Measurements from ENCODE around the gene PNMA8C.

The PNMA8C gene

GRCh38 chr19:46461537-46461936, 32.8 kb upstream of the PNMA8C start:
- no peak overlapping the region for H3K9ac ChIP-seq (ENCODE audit: low read depth, low read length)
- 91% methylated on average over 1 of the region's 2 CpGs for WGBS
- H3K27me3 ChIP-seq (ENCODE audit: insufficient read depth, low read length), result no peaks in the 10 kb centered on the region
- no peak overlapping the region for H3K27ac ChIP-seq (ENCODE audit: low read depth, low read length)
- H3K4me1 ChIP-seq (ENCODE audit: insufficient read depth, low read length), result no peaks in the 10 kb centered on the region
- H3K4me3 ChIP-seq (ENCODE audit: low read length), result no peak overlapping the region
- H3K36me3 ChIP-seq (ENCODE audit: insufficient read depth, low read length), result peaks cover 12% of the 10 kb centered on the region
- H3K9me3 ChIP-seq (ENCODE audit: insufficient read depth, low read depth, low read length), result no peaks in the 10 kb centered on the region

DNA sequence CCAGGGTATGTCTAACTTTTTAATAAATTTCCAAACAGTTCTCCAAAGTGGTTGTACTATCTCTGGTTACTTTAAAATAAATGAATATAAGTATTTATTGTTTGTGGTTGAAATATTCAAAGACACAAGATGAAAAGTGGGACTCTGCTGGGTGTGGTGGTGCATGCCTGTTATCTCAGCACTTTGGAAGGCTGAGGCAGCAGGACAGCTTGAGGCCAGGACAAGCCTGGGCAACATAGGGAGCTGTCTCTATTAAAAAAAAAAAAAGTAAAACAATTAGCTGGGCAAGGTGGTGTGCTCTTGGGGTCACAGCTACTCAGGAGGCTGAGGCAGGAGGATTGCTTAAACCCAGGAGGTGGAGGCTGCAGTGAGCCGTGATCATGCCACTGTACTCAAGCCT, 32.2 kb upstream of the PNMA8C start:
- no peak overlapping the region for H3K27ac ChIP-seq (ENCODE audit: low read depth, low read length)
- 89% methylated on average over 1 of the region's 1 CpG for WGBS

GRCh38 chr19:46460055-46460454, 31.3 kb upstream of the PNMA8C start:
- H3K36me3 ChIP-seq (ENCODE audit: insufficient read depth, low read length), result peaks cover 2% of the 10 kb centered on the region; the same call in 1 of the 2 replicates
- no peaks in the 10 kb centered on the region for H3K9me3 ChIP-seq (ENCODE audit: insufficient read depth, low read depth, low read length)
- no peaks in the 10 kb centered on the region for H3K4me1 ChIP-seq (ENCODE audit: insufficient read depth, low read length)
- 95% methylated on average over 2 of the region's 2 CpGs for WGBS
- no peaks in the 10 kb centered on the region for H3K27me3 ChIP-seq (ENCODE audit: insufficient read depth, low read length)
- H3K9ac ChIP-seq (ENCODE audit: low read depth, low read length), result no peak overlapping the region
- no peak overlapping the region for H3K4me3 ChIP-seq (ENCODE audit: low read length)
- no peak overlapping the region for H3K27ac ChIP-seq (ENCODE audit: low read depth, low read length)

More for the DNA sequence above, 32.2 kb upstream of the PNMA8C start:
- Histone ChIP-seq H3K4me3 (ENCODE audit: low read length) (no peak overlapping the region), H3K9me3 (ENCODE audit: insufficient read depth, low read depth, low read length) (no peaks in the 10 kb centered on the region), H3K36me3 (ENCODE audit: insufficient read depth, low read length) (peaks cover 6% of the 10 kb centered on the region; the same call in 1 of the 2 replicates), H3K9ac (ENCODE audit: low read depth, low read length) (no peak overlapping the region), H3K4me1 (ENCODE audit: insufficient read depth, low read length) (no peaks in the 10 kb centered on the region), H3K27me3 (ENCODE audit: insufficient read depth, low read length) (no peaks in the 10 kb centered on the region)

- WGBS, result 92% methylated on average over 4 of the region's 5 CpGs
- Histone ChIP-seq H3K9me3 (ENCODE audit: insufficient read depth, low read depth, low read length) (no peaks in the 10 kb centered on the region), H3K4me3 (ENCODE audit: low read length) (no peak overlapping the region), H3K9ac (ENCODE audit: low read depth, low read length) (no peak overlapping the region), H3K36me3 (ENCODE audit: insufficient read depth, low read length) (peaks cover 2% of the 10 kb centered on the region; the same call in 1 of the 2 replicates), H3K27ac (ENCODE audit: low read depth, low read length) (no peak overlapping the region), H3K4me1 (ENCODE audit: insufficient read depth, low read length) (no peaks in the 10 kb centered on the region), H3K27me3 (ENCODE audit: insufficient read depth, low read length) (no peaks in the 10 kb centered on the region)
Observed at GRCh38 chr19:46456930-46457329, 28.2 kb upstream of the PNMA8C start.

DNA sequence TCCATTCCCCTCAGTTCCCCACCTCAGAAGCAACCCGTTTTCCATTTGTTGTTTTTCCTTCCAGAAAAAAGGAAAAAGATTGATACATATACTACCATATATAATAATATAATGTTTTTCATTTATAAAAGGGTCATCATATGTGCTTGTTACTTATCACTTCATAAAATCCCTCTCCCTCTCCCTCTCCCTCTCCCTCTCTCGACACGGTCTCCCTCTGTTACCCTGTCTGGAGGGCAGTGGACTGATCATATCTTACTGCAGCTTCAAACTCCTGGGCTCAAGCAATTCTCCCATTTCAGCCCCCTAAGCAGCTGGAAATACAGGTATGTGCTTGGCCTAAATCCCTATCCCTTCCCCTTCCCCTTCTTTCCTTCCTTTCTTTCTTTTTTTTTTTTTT, 25.5 kb upstream of the PNMA8C start:
- Histone ChIP-seq H3K9me3 (ENCODE audit: insufficient read depth, low read depth, low read length) (0 out of 2 replicates have a peak, but pooled peaks cover 3% of the 10 kb centered on the region), H3K27ac (ENCODE audit: low read depth, low read length) (no peak overlapping the region), H3K4me1 (ENCODE audit: insufficient read depth, low read length) (no peaks in the 10 kb centered on the region), H3K4me3 (ENCODE audit: low read length) (no peak overlapping the region), H3K9ac (ENCODE audit: low read depth, low read length) (no peak overlapping the region), H3K36me3 (ENCODE audit: insufficient read depth, low read length) (no peaks in the 10 kb centered on the region), H3K27me3 (ENCODE audit: insufficient read depth, low read length) (no peaks in the 10 kb centered on the region)
- WGBS, result 84% methylated on average over 2 of the region's 3 CpGs

GRCh38 chr19:46453661-46454060, 24.9 kb upstream of the PNMA8C start:
- Histone ChIP-seq H3K9me3 (ENCODE audit: insufficient read depth, low read depth, low read length) (0 out of 2 replicates have a peak, but pooled peaks cover 3% of the 10 kb centered on the region), H3K27ac (ENCODE audit: low read depth, low read length) (no peak overlapping the region), H3K27me3 (ENCODE audit: insufficient read depth, low read length) (no peaks in the 10 kb centered on the region), H3K4me3 (ENCODE audit: low read length) (no peak overlapping the region), H3K36me3 (ENCODE audit: insufficient read depth, low read length) (no peaks in the 10 kb centered on the region), H3K4me1 (ENCODE audit: insufficient read depth, low read length) (no peaks in the 10 kb centered on the region), H3K9ac (ENCODE audit: low read depth, low read length) (no peak overlapping the region)
- WGBS, result 94% methylated on average over 6 of the region's 6 CpGs

DNA sequence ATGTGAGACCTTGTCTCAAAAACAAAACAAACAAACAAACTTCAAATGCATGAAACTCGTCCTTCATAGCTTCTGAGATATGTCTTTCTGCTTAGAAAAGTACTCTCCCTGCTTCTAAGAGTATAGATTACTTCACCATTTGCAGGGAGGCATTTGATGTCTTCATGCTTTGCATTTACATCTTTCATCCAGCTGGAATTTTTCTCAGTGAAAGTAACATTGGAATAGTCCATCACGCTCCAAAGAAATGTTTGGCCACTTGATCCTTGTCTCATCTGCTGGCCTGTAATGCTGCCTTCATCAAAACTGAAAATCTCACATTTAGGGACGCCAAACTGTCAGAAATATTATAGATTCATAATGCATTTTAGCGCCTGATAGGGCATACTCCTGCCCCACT, 23.4 kb upstream of the PNMA8C start:
- no peak overlapping the region for H3K9ac ChIP-seq (ENCODE audit: low read depth, low read length)
- no peaks in the 10 kb centered on the region for H3K36me3 ChIP-seq (ENCODE audit: insufficient read depth, low read length)
- WGBS, result 62% methylated on average over 4 of the region's 4 CpGs
- no peaks in the 10 kb centered on the region for H3K4me1 ChIP-seq (ENCODE audit: insufficient read depth, low read length)
- no peak overlapping the region for H3K4me3 ChIP-seq (ENCODE audit: low read length)
- H3K9me3 ChIP-seq (ENCODE audit: insufficient read depth, low read depth, low read length), result 0 out of 2 replicates have a peak, but pooled peaks cover 3% of the 10 kb centered on the region
- no peak overlapping the region for H3K27ac ChIP-seq (ENCODE audit: low read depth, low read length)
- H3K27me3 ChIP-seq (ENCODE audit: insufficient read depth, low read length), result no peaks in the 10 kb centered on the region

- no peak overlapping the region for H3K27ac ChIP-seq (ENCODE audit: low read depth, low read length)
- H3K36me3 ChIP-seq (ENCODE audit: insufficient read depth, low read length), result no peaks in the 10 kb centered on the region
- no peak overlapping the region for H3K9ac ChIP-seq (ENCODE audit: low read depth, low read length)
- 91% methylated on average over 6 of the region's 6 CpGs for WGBS
- no peaks in the 10 kb centered on the region for H3K27me3 ChIP-seq (ENCODE audit: insufficient read depth, low read length)
- no peak overlapping the region for H3K4me3 ChIP-seq (ENCODE audit: low read length)
- no peaks in the 10 kb centered on the region for H3K4me1 ChIP-seq (ENCODE audit: insufficient read depth, low read length)
- 0 out of 2 replicates have a peak, but pooled peaks cover 3% of the 10 kb centered on the region for H3K9me3 ChIP-seq (ENCODE audit: insufficient read depth, low read depth, low read length)
Observed at GRCh38 chr19:46451352-46451751, 22.6 kb upstream of the PNMA8C start.

- WGBS, result 85% methylated on average over 5 of the region's 5 CpGs
- Histone ChIP-seq H3K4me3 (ENCODE audit: low read length) (no peak overlapping the region), H3K9me3 (ENCODE audit: insufficient read depth, low read depth, low read length) (0 out of 2 replicates have a peak, but pooled peaks cover 3% of the 10 kb centered on the region), H3K9ac (ENCODE audit: low read depth, low read length) (no peak overlapping the region), H3K4me1 (ENCODE audit: insufficient read depth, low read length) (no peaks in the 10 kb centered on the region), H3K27me3 (ENCODE audit: insufficient read depth, low read length) (no peaks in the 10 kb centered on the region), H3K36me3 (ENCODE audit: insufficient read depth, low read length) (no peaks in the 10 kb centered on the region), H3K27ac (ENCODE audit: low read depth, low read length) (no peak overlapping the region)
Observed at GRCh38 chr19:46450737-46451136, 22.0 kb upstream of the PNMA8C start.

GRCh38 chr19:46449228-46449627, 20.5 kb upstream of the PNMA8C start:
- H3K9ac ChIP-seq (ENCODE audit: low read depth, low read length), result no peak overlapping the region
- WGBS, result 66% methylated on average over 7 of the region's 7 CpGs
- H3K4me1 ChIP-seq (ENCODE audit: insufficient read depth, low read length), result no peaks in the 10 kb centered on the region
- H3K36me3 ChIP-seq (ENCODE audit: insufficient read depth, low read length), result no peaks in the 10 kb centered on the region
- no peak overlapping the region for H3K4me3 ChIP-seq (ENCODE audit: low read length)
- H3K9me3 ChIP-seq (ENCODE audit: insufficient read depth, low read depth, low read length), result 0 out of 2 replicates have a peak, but pooled peaks cover 3% of the 10 kb centered on the region
- no peaks in the 10 kb centered on the region for H3K27me3 ChIP-seq (ENCODE audit: insufficient read depth, low read length)
- no peak overlapping the region for H3K27ac ChIP-seq (ENCODE audit: low read depth, low read length)

- Histone ChIP-seq H3K4me3 (ENCODE audit: low read length) (no peak overlapping the region), H3K4me1 (ENCODE audit: insufficient read depth, low read length) (no peaks in the 10 kb centered on the region), H3K9me3 (ENCODE audit: insufficient read depth, low read depth, low read length) (0 out of 2 replicates have a peak, but pooled peaks cover 3% of the 10 kb centered on the region), H3K27ac (ENCODE audit: low read depth, low read length) (no peak overlapping the region), H3K9ac (ENCODE audit: low read depth, low read length) (no peak overlapping the region), H3K36me3 (ENCODE audit: insufficient read depth, low read length) (no peaks in the 10 kb centered on the region), H3K27me3 (ENCODE audit: insufficient read depth, low read length) (no peaks in the 10 kb centered on the region)
- WGBS, result 93% methylated on average over 9 of the region's 10 CpGs
Observed at GRCh38 chr19:46448601-46449000, 19.9 kb upstream of the PNMA8C start.

DNA sequence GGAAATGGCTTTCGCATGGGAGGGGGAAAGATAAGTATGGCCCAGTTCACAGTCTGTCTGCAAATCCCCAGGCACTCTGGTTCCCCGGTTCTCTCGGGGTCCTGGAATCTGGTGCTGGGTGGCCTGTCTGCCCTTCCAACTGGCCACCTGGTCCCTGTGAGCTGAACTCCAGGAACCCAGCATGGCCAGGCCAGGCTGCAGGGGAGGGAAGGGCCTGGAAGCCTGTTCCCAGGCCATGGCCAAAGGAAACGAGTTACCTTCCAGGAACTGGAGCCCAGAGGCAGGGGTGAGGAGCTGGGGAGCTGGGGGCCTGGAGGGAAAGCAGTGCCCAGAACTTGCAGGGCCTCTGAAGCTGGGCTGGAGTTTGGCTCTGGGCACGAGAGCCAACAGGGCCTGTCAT, 19.1 kb upstream of the PNMA8C start:
- Histone ChIP-seq H3K4me1 (ENCODE audit: insufficient read depth, low read length) (no peaks in the 10 kb centered on the region), H3K27me3 (ENCODE audit: insufficient read depth, low read length) (no peaks in the 10 kb centered on the region), H3K9ac (ENCODE audit: low read depth, low read length) (no peak overlapping the region), H3K27ac (ENCODE audit: low read depth, low read length) (no peak overlapping the region), H3K4me3 (ENCODE audit: low read length) (no peak overlapping the region), H3K9me3 (ENCODE audit: insufficient read depth, low read depth, low read length) (0 out of 2 replicates have a peak, but pooled peaks cover 3% of the 10 kb centered on the region), H3K36me3 (ENCODE audit: insufficient read depth, low read length) (no peaks in the 10 kb centered on the region)
- WGBS, result 89% methylated on average over 5 of the region's 5 CpGs
